HG02970 (cell line): ENCODE results near the gene TRPV2.
"Not testable (repeated sequence)": the region's sequence is repeated elsewhere in the genome, so short reads cannot be mapped to it uniquely, and the experiment has no call there.

Experiments used
- ATAC-seq: cut with Tn5 transposase; IDR thresholded peaks from one replicate; pipeline ENCODE4 v1.9.1; 2021; ENCODE audit warnings: mild to moderate bottlenecking, moderate library complexity, moderate number of reproducible peaks; ENCODE audit not compliant: unreplicated experiment, low FRiP score

Gene TRPV2

GRCh38 chr17:16434662-16435061, 19.3 kb downstream of the TRPV2 start:
- no peak for ATAC-seq

GRCh38 chr17:16435925-16436886, 20.8 kb downstream of the TRPV2 start:
- no peak for ATAC-seq

GRCh38 chr17:16437083-16437482, 21.7 kb downstream of the TRPV2 start:
- ATAC-seq, result no peak

GRCh38 chr17:16438173-16438556, 22.8 kb downstream of the TRPV2 start:
- no peak for ATAC-seq

- ATAC-seq, result peak; percentile 74
Measured at GRCh38 chr17:16438557-16439302, 23.4 kb downstream of the TRPV2 start.

- ATAC-seq, result peak; percentile 13
Measured at GRCh38 chr17:16439303-16439791, 24.0 kb downstream of the TRPV2 start.

- no peak for ATAC-seq
Measured at GRCh38 chr17:16439811-16440351, 24.5 kb downstream of the TRPV2 start.

GRCh38 chr17:16440354-16440753, 25.0 kb downstream of the TRPV2 start:
- not testable (repeated sequence) for ATAC-seq

- no peak for ATAC-seq
Measured at GRCh38 chr17:16440901-16441629, 25.7 kb downstream of the TRPV2 start.

GRCh38 chr17:16442141-16442540, 26.8 kb downstream of the TRPV2 start:
- no peak for ATAC-seq

- ATAC-seq, result no peak
Measured at GRCh38 chr17:16442594-16443510, 27.5 kb downstream of the TRPV2 start.

- no peak for ATAC-seq
Measured at GRCh38 chr17:16443511-16444257, 28.3 kb downstream of the TRPV2 start.

GRCh38 chr17:16444258-16444886, 29.0 kb downstream of the TRPV2 start:
- ATAC-seq, result no peak

GRCh38 chr17:16446338-16446983, 31.1 kb downstream of the TRPV2 start:
- ATAC-seq, result no peak

GRCh38 chr17:16447676-16448075, 32.3 kb downstream of the TRPV2 start:
- ATAC-seq, result no peak

- ATAC-seq, result no peak
Measured at GRCh38 chr17:16448490-16448889, 33.1 kb downstream of the TRPV2 start.

GRCh38 chr17:16449121-16449570, 33.8 kb downstream of the TRPV2 start:
- no peak for ATAC-seq

GRCh38 chr17:16450028-16450427, 34.7 kb downstream of the TRPV2 start:
- no peak for ATAC-seq
